K562 (cell line): Measurements from ENCODE around the gene PIGQ. TPM values are rescaled to one million over a fixed set of nuclear protein-coding genes. Genes with fewer than 3 reads are reported as not detected.

ENCODE experiments used
- ATAC-seq: fragments of 200-7000 bp; cut with Tn5 transposase; 3 replicates; pipeline ENCODE4 v1.9.1; 2020; ENCODE audit warnings: moderate library complexity
- BruUV-seq: library from RNA; stranded (reverse); fragments of 400-500 nt; replicated peaks from 2 replicates; lab custom pipeline; 2021; lab: Mats Ljungman, UMichigan
- CTCF ChIA-PET: fragments of 300-600 bp; formaldehyde crosslinking; extraction: SDS; loops from one replicate; lab custom pipeline; 2021; ENCODE audit warnings: low intra/inter-chr PET ratio; lab: Yijun Ruan, JAX
- POLR2A ChIA-PET: fragments of 300-600, 350-650 bp; sonication (Branson Sonifier 250); formaldehyde crosslinking; extraction: SDS; loops from one replicate; lab custom pipeline; 2021; ENCODE audit warnings: antibody characterized with exemption, inconsistent platforms; lab: Yijun Ruan, JAX
- DNase-seq, 4 experiments: peaks; one replicate each; pipeline versions ENCODE4 v3.0.0 to v3.0.0-alpha.2; 2011 to 2018; ENCODE audit warnings: low spot score in 3 of 4, mixed read lengths in 3 of 4; ENCODE audit errors: extremely low read depth in 1 of 4
- FAIRE-seq: peaks from 2 replicates; lab custom pipeline; 2011; peaks lifted over from hg19 to GRCh38; lab: Jason Lieb, UNC
- H2AFZ ChIP-seq: 2 replicates; pipeline ENCODE4 v1.6.0; 2011; ENCODE audit warnings: low read depth, low read length, control low read depth, inconsistent platforms
- H3K27ac ChIP-seq: fragments of 200-600 bp; 3 replicates; pipeline ENCODE4 v1.8.0; 2011; ENCODE audit warnings: low read depth, mild to moderate bottlenecking, control low read depth, inconsistent platforms, low read length, moderate library complexity, mixed read lengths; ENCODE audit errors: extremely low read depth
- H3K27me3 ChIP-seq, 2 experiments: fragments of 300-600 bp in 1 of 2; 2 replicates in 1 of 2; 3 replicates in 1 of 2; pipeline versions ENCODE4 v1.6.0 to v1.8.0; 2011; ENCODE audit warnings: inconsistent platforms in 2 of 2, low read length in 2 of 2, mild to moderate bottlenecking in 1 of 2, mixed read lengths in 1 of 2, moderate library complexity in 1 of 2; ENCODE audit not compliant: control insufficient read depth in 2 of 2, insufficient read depth in 2 of 2
- H3K36me3 ChIP-seq: fragments of 300-600 bp; 3 replicates; pipeline ENCODE4 v1.8.0; 2011; ENCODE audit warnings: mild to moderate bottlenecking, low read length, inconsistent platforms; ENCODE audit not compliant: control insufficient read depth, insufficient read depth
- H3K4me1 ChIP-seq, 2 experiments: fragments of 200-600 bp in 1 of 2; replicated peaks in 1 of 2; 2 replicates in 1 of 2; 3 replicates in 1 of 2; pipeline versions ENCODE4 v1.5.1 to v1.8.0; 2011; ENCODE audit warnings: inconsistent platforms in 2 of 2, low read length in 2 of 2, mild to moderate bottlenecking in 1 of 2, mixed read lengths in 1 of 2, moderate library complexity in 1 of 2; ENCODE audit not compliant: control insufficient read depth in 2 of 2, insufficient read depth in 2 of 2
- H3K4me2 ChIP-seq: 2 replicates; pipeline ENCODE4 v1.6.1; 2011; ENCODE audit warnings: low read length, control low read depth, inconsistent platforms, mixed read lengths; ENCODE audit not compliant: insufficient read depth
- H3K4me3 ChIP-seq: fragments of 200-600 bp; sonication (generic), shearing (Covaris generic); 2 replicates; pipeline ENCODE4 v1.5.1; 2016; ENCODE audit warnings: control low read depth, inconsistent platforms
- H3K79me2 ChIP-seq: fragments of 200-600 bp; 3 replicates; pipeline ENCODE4 v1.8.0; 2011; ENCODE audit warnings: low read length, inconsistent platforms; ENCODE audit not compliant: control insufficient read depth, insufficient read depth
- H3K9ac ChIP-seq, 2 experiments: 2 replicates each; pipeline versions ENCODE4 v1.6.0 to v1.6.1; 2011; ENCODE audit warnings: low read depth in 2 of 2, low read length in 2 of 2, control low read depth in 1 of 2, inconsistent platforms in 1 of 2, mild to moderate bottlenecking in 1 of 2, mixed read lengths in 1 of 2; ENCODE audit not compliant: insufficient read depth in 1 of 2
- H3K9me1 ChIP-seq: one replicate; pipeline ENCODE4 v1.6.0; 2011; ENCODE audit warnings: inconsistent platforms, mild to moderate bottlenecking, low read length, moderate library complexity; ENCODE audit not compliant: control insufficient read depth, insufficient read depth
- H3K9me3 ChIP-seq: replicated peaks from 2 replicates; pipeline ENCODE4 v1.5.1; 2011; ENCODE audit warnings: low read depth, low read length, inconsistent platforms; ENCODE audit not compliant: control insufficient read depth, insufficient read depth
- H4K20me1 ChIP-seq: replicated peaks from 2 replicates; pipeline ENCODE4 v1.6.1; 2011; ENCODE audit warnings: low read length, inconsistent platforms, mixed read lengths; ENCODE audit not compliant: control insufficient read depth, insufficient read depth
- CLOCK ChIP-seq: fragments of 250-450 bp; sonication (Bioruptor Pico); IDR thresholded peaks from 2 replicates; pipeline ENCODE4 v1.4.0; 2020; ENCODE audit warnings: mild to moderate bottlenecking, moderate library complexity, borderline replicate concordance
- COPS2 ChIP-seq: fragments of 450-650 bp; conservative IDR thresholded peaks from 2 replicates; pipeline ENCODE4 v1.6.1; 2016; ENCODE audit warnings: mild to moderate bottlenecking, moderate library complexity
- MCM7 ChIP-seq, 2 experiments: fragments of 450-650 bp; IDR thresholded peaks; 2 replicates each; pipeline ENCODE4 v1.6.1; 2016 to 2018
- MECOM ChIP-seq: fragments of 250-450 bp; sonication (Bioruptor Pico); IDR thresholded peaks from 2 replicates; pipeline ENCODE4 v1.8.0; 2022; ENCODE audit warnings: inconsistent platforms
- PHF8 ChIP-seq: fragments of 200-600 bp; sonication (generic); IDR thresholded peaks from 2 replicates; pipeline ENCODE4 v1.6.1; 2012; ENCODE audit warnings: mixed run types, mild to moderate bottlenecking, inconsistent platforms, low read length, moderate library complexity, borderline replicate concordance
- SMARCA5 ChIP-seq: fragments of 450-650 bp; IDR thresholded peaks from 2 replicates; pipeline ENCODE4 v1.6.1; 2016
- ZNF57 ChIP-seq: fragments of 450-650 bp; formaldehyde crosslinking; IDR thresholded peaks from 2 replicates; pipeline ENCODE4 v1.4.0; 2020; ENCODE audit warnings: mild to moderate bottlenecking, moderate library complexity
- ZNF707 ChIP-seq: fragments of 250-450 bp; sonication (Bioruptor Pico); conservative IDR thresholded peaks from 2 replicates; pipeline ENCODE4 v1.8.0; 2022; ENCODE audit warnings: inconsistent platforms, mild to moderate bottlenecking, moderate library complexity
- WGBS: fragments of 100-300 bp; shearing (Covaris generic); methylation state at CpG from one replicate; pipeline ENCODE4 v1.1.6; 2016; ENCODE audit warnings: low coverage, mixed read lengths; ENCODE audit not compliant: insufficient coverage; ENCODE audit errors: missing lambda C conversion rate; 5-methylcytosine and 5-hydroxymethylcytosine counted together
- in situ Hi-C: fragments of 300-500 bp; cut with MboI; formaldehyde crosslinking; loops from 4 replicates; pipeline ENCODE4 v1.15.0; 2018; ENCODE audit warnings: inconsistent platforms, mixed read lengths
- intact Hi-C: fragments of 100-400 bp; cut with micrococcal nuclease; formaldehyde crosslinking; loops from 2 replicates; pipeline ENCODE4 v1.14.2; 2022
- polyA plus RNA-seq, 8 experiments: library from polyadenylated mRNA; depleted of rRNA in 4 of 8; stranded (reverse) in 5 of 8; unstranded in 3 of 8; fragments of >200 nt; fragmentation: Nextera tagmentation in 2 of 8; fragmentation: Illumina TruSeq in 1 of 8; extraction: Ambion mirVana in 2 of 8; extraction: Trizol in 1 of 8; gene quantifications; 2 replicates each; pipeline versions ENCODE4 v1.2.1 to v1.2.3, GENCODE V29; 2011 to 2014; ENCODE audit warnings: inconsistent platforms in 1 of 8, missing spikeins in 1 of 8
- total RNA-seq, 7 experiments: library from RNA; depleted of rRNA in 6 of 7; stranded (reverse); fragments of >200 nt in 6 of 7; fragmentation: Illumina TruSeq in 2 of 7; extraction: Trizol in 2 of 7; gene quantifications; 2 replicates each; pipeline versions ENCODE4 v1.2.1 to v1.2.3, GENCODE V29; 2011 to 2021; ENCODE audit warnings: low replicate concordance in 1 of 7

Gene PIGQ
- total and polyA plus RNA-seq, 9 of the 15 experiments (the other 6 are each of a cell fraction or from before 2014, with no cell fraction given), result 0.20 to 49.6 (median 11.7) TPM

- no TSS peak for BruUV-seq
- Histone ChIP-seq H3K9ac (no peak overlapping the region), H3K4me3 (no peak overlapping the region), H3K4me2 (no peak overlapping the region), H2AFZ (no peak overlapping the region), H4K20me1 (no peaks in the 10 kb centered on the region), H3K9me3 (no peaks in the 10 kb centered on the region), H3K4me1 (peaks cover 0 to 59% of the 10 kb centered on the region in 2 experiments; a peak in 2 of 5 replicates), H3K27me3 (no peaks in the 10 kb centered on the region)
- CTCF ChIA-PET, result no interaction called here
- FAIRE-seq, result no peak
- DNase-seq, result no peak
- in situ Hi-C loops (no loop called here), intact Hi-C loops (no loop called here)
- TF ChIP-seq PHF8, result no peak
- TF ChIP-seq CLOCK (CRISPR knock-in tag), result no peak
- TF ChIP-seq COPS2, result no peak
- TF ChIP-seq MCM7 (IDR thresholded peaks at IDR 0.05), result no peak
- no peak for TF ChIP-seq ZNF57
- no peak for TF ChIP-seq MECOM
- no peak for TF ChIP-seq SMARCA5
- TF ChIP-seq ZNF707 (CRISPR knock-in tag), result no peak
- TF ChIP-seq, all 486 proteins: peak for 0
- 84% methylated on average over 11 of the region's 11 CpGs for WGBS
- H3K36me3 ChIP-seq, result peaks cover 42% of the 10 kb centered on the region; the same call in 1 of the 3 replicates
- peaks cover 5% of the 10 kb centered on the region; the same call in 1 of the 3 replicates for H3K79me2 ChIP-seq
- POLR2A ChIA-PET, result interaction anchor here (1.1 kb wide), 1 partner anchor 18 kb away, joined by 4 read pairs; no protein-coding TSS in a partner anchor
- no peak overlapping the region for H3K27ac ChIP-seq
- ATAC-seq, result no peak
- H3K9me1 ChIP-seq, result no peaks in the 10 kb centered on the region
Measured at GRCh38 chr16:554297-554621, 15.5 kb upstream of the PIGQ start.
